ENCODE results near the gene PCDHA1. TPM values are rescaled to one million over a fixed set of nuclear protein-coding genes. Genes with fewer than 3 reads are reported as not detected.

The PCDHA1 gene
- total RNA-seq, 1 experiment from 2014 or later, result not detected

DNA sequence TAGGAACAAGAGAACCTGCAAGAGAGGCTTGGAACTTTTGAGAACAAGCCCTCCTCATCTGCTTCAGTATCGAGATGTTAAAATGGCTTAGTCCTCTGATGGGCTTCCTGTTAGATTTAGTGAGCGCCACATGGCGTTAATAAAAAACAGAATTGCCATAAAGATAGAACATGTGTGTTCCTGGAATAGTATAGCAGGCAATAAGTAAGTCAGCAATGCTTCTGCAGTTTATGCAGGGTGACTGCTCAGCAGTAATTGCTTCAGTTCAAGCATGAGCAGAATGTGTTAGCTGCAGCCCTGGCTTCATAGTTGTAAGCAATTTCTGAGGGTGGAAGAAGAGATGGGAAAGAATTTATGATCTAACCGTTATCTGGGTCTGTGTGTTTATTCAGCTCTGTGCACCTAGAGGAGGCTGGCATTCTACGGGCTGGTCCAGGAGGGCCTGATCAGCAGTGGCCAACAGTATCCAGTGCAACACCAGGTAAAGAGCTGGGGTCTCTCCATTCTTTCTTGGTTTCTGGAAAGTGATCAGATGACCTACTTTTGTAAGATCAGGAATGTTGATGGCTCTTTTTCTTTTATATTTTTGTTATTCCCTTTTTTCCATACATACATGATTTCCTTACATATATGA is 196.3 kb downstream of the PCDHA1 start:
- intact Hi-C loops (cut with micrococcal nuclease), result no loop called here
- CTCF ChIA-PET, result interaction anchor here (1.2 kb wide), 1 partner anchor 58 kb away, joined by 3 read pairs; no protein-coding TSS in a partner anchor
- no peak overlapping the region for H3K4me3 Mint-ChIP-seq (ENCODE audit: unreplicated experiment)
- H3K9me3 Mint-ChIP-seq (ENCODE audit: unreplicated experiment), result no peaks in the 10 kb centered on the region
- POLR2A ChIA-PET, result no interaction called here
- TF ChIP-seq, protein P1, sequence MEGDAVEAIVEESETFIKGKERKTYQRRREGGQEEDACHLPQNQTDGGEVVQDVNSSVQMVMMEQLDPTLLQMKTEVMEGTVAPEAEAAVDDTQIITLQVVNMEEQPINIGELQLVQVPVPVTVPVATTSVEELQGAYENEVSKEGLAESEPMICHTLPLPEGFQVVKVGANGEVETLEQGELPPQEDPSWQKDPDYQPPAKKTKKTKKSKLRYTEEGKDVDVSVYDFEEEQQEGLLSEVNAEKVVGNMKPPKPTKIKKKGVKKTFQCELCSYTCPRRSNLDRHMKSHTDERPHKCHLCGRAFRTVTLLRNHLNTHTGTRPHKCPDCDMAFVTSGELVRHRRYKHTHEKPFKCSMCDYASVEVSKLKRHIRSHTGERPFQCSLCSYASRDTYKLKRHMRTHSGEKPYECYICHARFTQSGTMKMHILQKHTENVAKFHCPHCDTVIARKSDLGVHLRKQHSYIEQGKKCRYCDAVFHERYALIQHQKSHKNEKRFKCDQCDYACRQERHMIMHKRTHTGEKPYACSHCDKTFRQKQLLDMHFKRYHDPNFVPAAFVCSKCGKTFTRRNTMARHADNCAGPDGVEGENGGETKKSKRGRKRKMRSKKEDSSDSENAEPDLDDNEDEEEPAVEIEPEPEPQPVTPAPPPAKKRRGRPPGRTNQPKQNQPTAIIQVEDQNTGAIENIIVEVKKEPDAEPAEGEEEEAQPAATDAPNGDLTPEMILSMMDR (IDR thresholded peaks at IDR 0.05; ENCODE audit: unreplicated experiment), result no peak
- H3K27me3 Mint-ChIP-seq (ENCODE audit: insufficient read depth, unreplicated experiment), result no peaks in the 10 kb centered on the region
- H3K4me1 Mint-ChIP-seq (ENCODE audit: insufficient read depth, unreplicated experiment), result peaks cover 13% of the 10 kb centered on the region
- no TSS peak for BruUV-seq (replicated peaks)
- no peak for DNase-seq (ENCODE audit: unreplicated experiment)
- H3K27ac Mint-ChIP-seq (ENCODE audit: low read depth, unreplicated experiment), result no peak overlapping the region
- H3K36me3 Mint-ChIP-seq (ENCODE audit: insufficient read depth, unreplicated experiment), result peaks cover 23% of the 10 kb centered on the region

DNA sequence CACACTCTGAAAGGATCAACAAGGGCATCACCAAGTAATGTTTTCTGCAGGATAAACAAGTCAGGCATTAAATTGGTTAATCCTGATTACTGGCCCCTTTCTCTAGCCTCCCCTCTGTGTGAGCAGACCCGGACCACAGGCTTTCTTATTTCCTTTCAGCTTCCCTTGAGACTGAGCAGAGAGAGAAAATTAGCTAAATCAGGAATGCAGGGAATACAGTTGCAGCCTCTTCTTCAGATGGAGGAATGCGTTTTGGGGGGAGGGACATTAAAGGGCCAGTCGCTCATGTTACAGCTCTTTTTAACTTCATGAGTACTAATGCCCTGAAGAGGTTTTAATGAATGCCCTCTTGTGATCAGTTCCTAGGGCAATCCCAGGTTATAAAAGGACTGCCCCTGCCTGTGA is 200.2 kb downstream of the PCDHA1 start:
- H3K27ac Mint-ChIP-seq (ENCODE audit: low read depth, unreplicated experiment), result no peak overlapping the region
- H3K27me3 Mint-ChIP-seq (ENCODE audit: insufficient read depth, unreplicated experiment), result no peaks in the 10 kb centered on the region
- H3K9me3 Mint-ChIP-seq (ENCODE audit: unreplicated experiment), result no peaks in the 10 kb centered on the region
- TF ChIP-seq, protein P1 (IDR thresholded peaks at IDR 0.05; ENCODE audit: unreplicated experiment), result no peak
- no peak overlapping the region for H3K4me3 Mint-ChIP-seq (ENCODE audit: unreplicated experiment)
- ChIA-PET POLR2A (interaction anchor here (0.5 to 5.2 kb wide), 4 partner anchors 8 to 63 kb away, joined by 3 to 41 read pairs (median 4); no protein-coding TSS in a partner anchor), CTCF (interaction anchor here (0.6 to 2.5 kb wide), 6 partner anchors 9 to 264 kb away, joined by 3 to 15 read pairs (median 6); partner anchors contain the start of gene PCDHA12)
- no peak for DNase-seq (ENCODE audit: unreplicated experiment)
- H3K4me1 Mint-ChIP-seq (ENCODE audit: insufficient read depth, unreplicated experiment), result peaks cover 13% of the 10 kb centered on the region
- no TSS peak for BruUV-seq (replicated peaks)
- intact Hi-C loops (cut with micrococcal nuclease), result no loop called here
- peaks cover 28% of the 10 kb centered on the region for H3K36me3 Mint-ChIP-seq (ENCODE audit: insufficient read depth, unreplicated experiment)

DNA sequence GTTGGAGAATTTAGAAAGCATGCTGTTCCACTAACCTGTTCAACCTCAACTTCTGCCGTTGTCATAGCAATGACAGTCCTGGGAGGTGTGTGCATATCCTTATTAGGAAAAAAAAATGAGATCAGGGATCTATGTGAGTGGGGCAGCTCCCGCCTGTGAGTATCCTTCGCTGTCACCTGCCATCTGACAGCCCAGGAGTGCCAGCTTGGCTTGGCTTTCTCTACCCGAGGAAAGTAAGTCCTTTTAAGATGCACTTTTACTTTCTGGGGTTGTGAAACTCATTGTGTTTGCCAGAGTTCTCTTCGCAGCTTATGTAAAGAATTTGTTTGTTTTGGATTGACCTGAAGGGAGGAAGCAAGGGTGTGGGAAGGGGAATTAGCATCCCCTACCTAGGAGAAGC is 202.2 kb downstream of the PCDHA1 start:
- TF ChIP-seq, protein P1 (IDR thresholded peaks at IDR 0.05; ENCODE audit: unreplicated experiment), result no peak
- no peak overlapping the region for H3K4me3 Mint-ChIP-seq (ENCODE audit: unreplicated experiment)
- no TSS peak for BruUV-seq (replicated peaks)
- ChIA-PET CTCF (interaction anchor here (0.6 to 2.5 kb wide), 4 partner anchors 11 to 52 kb away, joined by 3 to 15 read pairs (median 4); no protein-coding TSS in a partner anchor), POLR2A (interaction anchor here (0.6 to 5.2 kb wide), 6 partner anchors 10 to 61 kb away, joined by 4 to 41 read pairs (median 6); no protein-coding TSS in a partner anchor)
- peaks cover 28% of the 10 kb centered on the region for H3K36me3 Mint-ChIP-seq (ENCODE audit: insufficient read depth, unreplicated experiment)
- no peaks in the 10 kb centered on the region for H3K27me3 Mint-ChIP-seq (ENCODE audit: insufficient read depth, unreplicated experiment)
- H3K9me3 Mint-ChIP-seq (ENCODE audit: unreplicated experiment), result no peaks in the 10 kb centered on the region
- intact Hi-C loops (cut with micrococcal nuclease), result no loop called here
- H3K4me1 Mint-ChIP-seq (ENCODE audit: insufficient read depth, unreplicated experiment), result peaks cover 13% of the 10 kb centered on the region
- peak; percentile 59 for DNase-seq (ENCODE audit: unreplicated experiment)
- H3K27ac Mint-ChIP-seq (ENCODE audit: low read depth, unreplicated experiment), result no peak overlapping the region

DNA sequence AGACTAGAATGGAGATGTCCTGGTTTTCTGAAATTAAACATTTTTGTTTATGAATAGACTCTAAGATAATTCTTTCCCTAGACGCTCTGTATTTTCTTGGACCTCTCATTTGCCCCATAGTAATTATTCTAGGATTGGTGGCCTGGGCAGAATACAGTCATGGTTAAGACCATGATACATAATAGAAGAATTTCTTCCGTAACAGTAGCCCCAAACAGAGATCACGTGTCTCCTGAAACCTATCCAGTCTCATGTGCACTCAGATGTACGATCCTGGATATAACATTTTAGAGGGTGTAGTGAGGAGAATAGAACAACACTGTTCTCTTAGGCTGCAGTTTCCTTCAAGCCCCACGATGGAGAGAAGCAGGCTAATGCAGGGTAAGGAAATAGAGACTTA is 202.7 kb downstream of the PCDHA1 start:
- ChIA-PET CTCF (interaction anchor here (0.6 to 1.2 kb wide), 2 partner anchors 13 to 17 kb away, joined by 3 to 4 read pairs; no protein-coding TSS in a partner anchor), POLR2A (interaction anchor here (0.5 to 5.2 kb wide), 6 partner anchors 11 to 1155 kb away, joined by 3 to 41 read pairs (median 6); no protein-coding TSS in a partner anchor)
- Mint-ChIP-seq H3K4me1 (ENCODE audit: insufficient read depth, unreplicated experiment) (peaks cover 13% of the 10 kb centered on the region), H3K9me3 (ENCODE audit: unreplicated experiment) (no peaks in the 10 kb centered on the region), H3K27ac (ENCODE audit: low read depth, unreplicated experiment) (no peak overlapping the region), H3K27me3 (ENCODE audit: insufficient read depth, unreplicated experiment) (no peaks in the 10 kb centered on the region), H3K36me3 (ENCODE audit: insufficient read depth, unreplicated experiment) (peaks cover 27% of the 10 kb centered on the region), H3K4me3 (ENCODE audit: unreplicated experiment) (no peak overlapping the region)
- DNase-seq (ENCODE audit: unreplicated experiment), result no peak
- TF ChIP-seq, protein P1 (IDR thresholded peaks at IDR 0.05; ENCODE audit: unreplicated experiment), result no peak
- intact Hi-C loops (cut with micrococcal nuclease), result no loop called here
- no TSS peak for BruUV-seq (replicated peaks)
